ENCODE data around the gene ZEB1.

- TF ChIP-seq, protein P1, sequence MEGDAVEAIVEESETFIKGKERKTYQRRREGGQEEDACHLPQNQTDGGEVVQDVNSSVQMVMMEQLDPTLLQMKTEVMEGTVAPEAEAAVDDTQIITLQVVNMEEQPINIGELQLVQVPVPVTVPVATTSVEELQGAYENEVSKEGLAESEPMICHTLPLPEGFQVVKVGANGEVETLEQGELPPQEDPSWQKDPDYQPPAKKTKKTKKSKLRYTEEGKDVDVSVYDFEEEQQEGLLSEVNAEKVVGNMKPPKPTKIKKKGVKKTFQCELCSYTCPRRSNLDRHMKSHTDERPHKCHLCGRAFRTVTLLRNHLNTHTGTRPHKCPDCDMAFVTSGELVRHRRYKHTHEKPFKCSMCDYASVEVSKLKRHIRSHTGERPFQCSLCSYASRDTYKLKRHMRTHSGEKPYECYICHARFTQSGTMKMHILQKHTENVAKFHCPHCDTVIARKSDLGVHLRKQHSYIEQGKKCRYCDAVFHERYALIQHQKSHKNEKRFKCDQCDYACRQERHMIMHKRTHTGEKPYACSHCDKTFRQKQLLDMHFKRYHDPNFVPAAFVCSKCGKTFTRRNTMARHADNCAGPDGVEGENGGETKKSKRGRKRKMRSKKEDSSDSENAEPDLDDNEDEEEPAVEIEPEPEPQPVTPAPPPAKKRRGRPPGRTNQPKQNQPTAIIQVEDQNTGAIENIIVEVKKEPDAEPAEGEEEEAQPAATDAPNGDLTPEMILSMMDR (IDR thresholded peaks at IDR 0.05): no peak
- no peak for TF ChIP-seq EP300 (IDR thresholded peaks at IDR 0.05)
Observed at GRCh38 chr10:31456468-31456867, 137.5 kb downstream of the ZEB1 start.

Measured in esophagus muscularis mucosa (tissue), 3 donors.